Esophagus squamous epithelium (tissue), 4 donors: Measurements from ENCODE around the gene KPNA2.

Experiments used
- POLR2A ChIP-seq, 4 donors: fragments of 450-650 bp; IDR thresholded peaks; one replicate each; pipeline ENCODE4 v1.6.1; 2017; ENCODE audit warnings: antibody characterized with exemption in 4 of 4, mild to moderate bottlenecking in 4 of 4, moderate library complexity in 3 of 4
- TF ChIP-seq, protein P1 (sequence below), 6 experiments: fragments of 450-650 bp in 4 of 6; fragments of 200-600 bp in 2 of 6; sonication (generic) in 2 of 6; IDR thresholded peaks; one replicate each; pipeline ENCODE4 v1.5.1; 2016 to 2019; ENCODE audit warnings: antibody characterized with exemption in 6 of 6, mild to moderate bottlenecking in 4 of 6, moderate library complexity in 4 of 6

DNA sequence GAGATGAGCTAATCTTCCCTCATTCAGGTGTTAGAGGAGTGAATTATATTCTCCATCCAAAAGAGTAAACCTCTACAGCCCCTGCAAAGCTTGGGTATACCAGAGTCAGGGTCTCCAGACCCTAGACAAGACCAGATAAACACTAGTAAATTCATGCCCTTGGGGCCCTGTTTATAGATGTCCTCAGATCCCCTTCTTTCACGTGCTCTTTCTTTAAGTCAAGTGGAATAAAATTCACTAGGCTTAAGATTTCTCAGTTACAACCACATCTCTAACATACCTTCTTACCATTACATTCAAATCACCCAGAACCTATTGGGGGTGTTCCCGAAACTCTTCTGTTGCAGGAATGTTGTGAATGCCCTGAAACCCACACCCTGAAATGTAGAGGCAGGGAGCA, 37.1 kb upstream of the KPNA2 start:
- TF ChIP-seq POLR2A (IDR thresholded peaks at IDR 0.05), result no peak
- TF ChIP-seq, protein P1, sequence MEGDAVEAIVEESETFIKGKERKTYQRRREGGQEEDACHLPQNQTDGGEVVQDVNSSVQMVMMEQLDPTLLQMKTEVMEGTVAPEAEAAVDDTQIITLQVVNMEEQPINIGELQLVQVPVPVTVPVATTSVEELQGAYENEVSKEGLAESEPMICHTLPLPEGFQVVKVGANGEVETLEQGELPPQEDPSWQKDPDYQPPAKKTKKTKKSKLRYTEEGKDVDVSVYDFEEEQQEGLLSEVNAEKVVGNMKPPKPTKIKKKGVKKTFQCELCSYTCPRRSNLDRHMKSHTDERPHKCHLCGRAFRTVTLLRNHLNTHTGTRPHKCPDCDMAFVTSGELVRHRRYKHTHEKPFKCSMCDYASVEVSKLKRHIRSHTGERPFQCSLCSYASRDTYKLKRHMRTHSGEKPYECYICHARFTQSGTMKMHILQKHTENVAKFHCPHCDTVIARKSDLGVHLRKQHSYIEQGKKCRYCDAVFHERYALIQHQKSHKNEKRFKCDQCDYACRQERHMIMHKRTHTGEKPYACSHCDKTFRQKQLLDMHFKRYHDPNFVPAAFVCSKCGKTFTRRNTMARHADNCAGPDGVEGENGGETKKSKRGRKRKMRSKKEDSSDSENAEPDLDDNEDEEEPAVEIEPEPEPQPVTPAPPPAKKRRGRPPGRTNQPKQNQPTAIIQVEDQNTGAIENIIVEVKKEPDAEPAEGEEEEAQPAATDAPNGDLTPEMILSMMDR (IDR thresholded peaks at IDR 0.05), result no peak
